Sigmoid colon (tissue), 4 donors: ENCODE measurements around the gene BCL2L1.

Experiments
- CTCF ChIP-seq, 4 experiments: fragments of 450-650 bp in 3 of 4; fragments of 200-600 bp in 1 of 4; IDR thresholded peaks; one replicate each; pipeline ENCODE4 v1.5.1; 2016 to 2019; ENCODE audit warnings: antibody characterized with exemption in 4 of 4, mild to moderate bottlenecking in 3 of 4, moderate library complexity in 2 of 4
- EP300 ChIP-seq, 4 donors: sonication (generic); formaldehyde crosslinking; IDR thresholded peaks; one replicate each; pipeline ENCODE4 v1.6.1; 2017; ENCODE audit warnings: antibody characterized with exemption in 4 of 4
- POLR2A ChIP-seq, 2 donors: fragments of 450-650 bp; IDR thresholded peaks; one replicate each; pipeline ENCODE4 v1.6.1; 2016; ENCODE audit warnings: antibody characterized with exemption in 2 of 2, mild to moderate bottlenecking in 2 of 2, moderate library complexity in 2 of 2

- no peak for TF ChIP-seq CTCF (IDR thresholded peaks at IDR 0.05)
- TF ChIP-seq POLR2A (IDR thresholded peaks at IDR 0.05) = no peak
- TF ChIP-seq EP300 (IDR thresholded peaks at IDR 0.05) = no peak
Observed at GRCh38 chr20:31709939-31710338, 12.7 kb downstream of the BCL2L1 start.
